LNCAP (cell line): ENCODE results near the gene QRFP.

Experiments used
- TF ChIP-seq, protein P1 (sequence below): fragments of 450-650 bp; IDR thresholded peaks from 2 replicates; pipeline ENCODE4 v1.5.1; 2017; ENCODE audit warnings: mild to moderate bottlenecking

The QRFP gene, protein sequence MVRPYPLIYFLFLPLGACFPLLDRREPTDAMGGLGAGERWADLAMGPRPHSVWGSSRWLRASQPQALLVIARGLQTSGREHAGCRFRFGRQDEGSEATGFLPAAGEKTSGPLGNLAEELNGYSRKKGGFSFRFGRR

DNA sequence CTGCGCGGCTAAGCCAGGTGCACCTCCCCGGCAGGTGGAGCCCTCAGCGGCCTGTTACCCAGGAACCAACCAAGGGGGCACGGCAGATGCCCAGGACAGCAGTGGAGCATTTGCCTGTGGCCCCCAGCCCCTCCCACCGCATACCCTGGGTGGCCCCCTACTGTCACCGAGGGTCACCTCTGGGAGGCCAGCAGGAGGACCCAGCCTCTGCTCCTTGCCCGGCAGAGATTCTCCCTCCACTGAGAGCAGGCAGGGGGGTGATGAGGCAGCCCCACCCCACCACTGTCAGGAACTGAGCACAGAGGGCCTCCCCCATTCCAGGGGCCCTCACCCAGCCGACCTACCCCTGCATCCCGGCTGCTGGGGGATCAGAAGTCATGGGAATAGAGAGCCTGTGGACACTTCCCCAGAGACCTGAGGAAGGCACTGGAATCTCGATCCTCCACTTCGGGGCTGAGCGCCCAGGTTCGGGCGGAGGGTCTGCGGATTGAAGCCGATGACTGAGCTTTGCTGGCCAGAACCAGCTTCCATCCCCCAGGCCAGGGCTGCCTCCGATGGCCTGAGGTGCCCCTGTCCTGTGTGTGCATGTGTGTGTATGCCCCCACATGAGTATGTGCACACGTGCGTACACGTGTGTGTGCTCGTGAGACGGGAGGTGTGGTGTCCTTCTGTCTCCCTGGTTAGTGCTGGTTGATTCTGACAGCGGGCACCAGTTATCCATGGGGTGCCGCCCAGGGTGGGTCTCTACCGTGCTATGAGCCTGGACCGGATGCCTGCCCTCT is at the start of gene QRFP:
QRFP (minus strand) TSS at position 580 of the 782 bp plus-strand sequence. CDS start 2,974 bp downstream, outside the sequence.
- TF ChIP-seq, protein P1, sequence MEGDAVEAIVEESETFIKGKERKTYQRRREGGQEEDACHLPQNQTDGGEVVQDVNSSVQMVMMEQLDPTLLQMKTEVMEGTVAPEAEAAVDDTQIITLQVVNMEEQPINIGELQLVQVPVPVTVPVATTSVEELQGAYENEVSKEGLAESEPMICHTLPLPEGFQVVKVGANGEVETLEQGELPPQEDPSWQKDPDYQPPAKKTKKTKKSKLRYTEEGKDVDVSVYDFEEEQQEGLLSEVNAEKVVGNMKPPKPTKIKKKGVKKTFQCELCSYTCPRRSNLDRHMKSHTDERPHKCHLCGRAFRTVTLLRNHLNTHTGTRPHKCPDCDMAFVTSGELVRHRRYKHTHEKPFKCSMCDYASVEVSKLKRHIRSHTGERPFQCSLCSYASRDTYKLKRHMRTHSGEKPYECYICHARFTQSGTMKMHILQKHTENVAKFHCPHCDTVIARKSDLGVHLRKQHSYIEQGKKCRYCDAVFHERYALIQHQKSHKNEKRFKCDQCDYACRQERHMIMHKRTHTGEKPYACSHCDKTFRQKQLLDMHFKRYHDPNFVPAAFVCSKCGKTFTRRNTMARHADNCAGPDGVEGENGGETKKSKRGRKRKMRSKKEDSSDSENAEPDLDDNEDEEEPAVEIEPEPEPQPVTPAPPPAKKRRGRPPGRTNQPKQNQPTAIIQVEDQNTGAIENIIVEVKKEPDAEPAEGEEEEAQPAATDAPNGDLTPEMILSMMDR = no peak

DNA sequence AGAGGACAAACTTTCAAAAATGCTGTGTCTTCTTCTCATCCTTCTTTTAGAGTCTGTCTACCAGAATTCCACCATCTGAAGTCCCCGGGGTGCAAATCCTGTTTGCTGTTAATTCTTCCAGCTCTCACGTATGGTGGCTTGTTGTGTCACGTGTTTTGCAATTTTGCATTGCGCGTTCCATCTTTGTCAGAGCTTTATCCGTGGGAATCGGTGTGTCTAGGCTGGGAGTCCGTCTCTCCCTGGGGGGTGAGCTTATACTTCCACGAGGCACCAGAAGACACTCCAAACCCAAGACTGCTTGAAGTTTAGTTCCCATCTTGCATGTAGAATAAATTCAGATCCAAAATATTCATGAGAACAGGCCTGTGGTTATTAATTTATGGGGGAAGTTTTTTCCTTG is 48.6 kb upstream of the QRFP start:
- TF ChIP-seq, protein P1 = no peak

DNA sequence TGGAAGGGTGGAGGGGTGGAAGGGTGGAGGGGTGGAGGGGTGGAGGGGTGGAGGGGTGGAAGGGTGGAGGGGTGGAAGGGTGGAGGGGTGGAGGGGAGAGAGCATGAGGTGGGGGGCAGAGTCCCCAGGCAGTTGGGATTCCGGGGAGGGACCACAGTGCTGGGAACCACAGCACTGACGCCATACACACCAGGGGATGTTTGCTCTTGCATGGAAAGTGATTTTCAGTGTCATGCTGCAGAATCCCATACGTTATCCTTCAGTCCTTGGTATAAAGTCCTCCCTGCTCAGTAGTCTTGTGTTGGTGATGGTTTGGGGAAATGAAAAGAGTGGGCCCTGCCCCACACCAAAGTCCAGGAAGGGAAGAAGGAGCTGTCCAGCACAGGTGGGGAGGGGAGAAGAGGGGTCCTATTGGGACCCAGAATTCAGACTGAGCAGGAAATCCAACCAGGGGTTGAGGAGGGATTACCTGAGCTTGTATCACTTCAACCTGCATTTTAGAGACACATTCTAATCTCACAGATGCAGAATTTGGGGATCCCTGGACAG is 48.0 kb upstream of the QRFP start:
- TF ChIP-seq, protein P1 = no peak

DNA sequence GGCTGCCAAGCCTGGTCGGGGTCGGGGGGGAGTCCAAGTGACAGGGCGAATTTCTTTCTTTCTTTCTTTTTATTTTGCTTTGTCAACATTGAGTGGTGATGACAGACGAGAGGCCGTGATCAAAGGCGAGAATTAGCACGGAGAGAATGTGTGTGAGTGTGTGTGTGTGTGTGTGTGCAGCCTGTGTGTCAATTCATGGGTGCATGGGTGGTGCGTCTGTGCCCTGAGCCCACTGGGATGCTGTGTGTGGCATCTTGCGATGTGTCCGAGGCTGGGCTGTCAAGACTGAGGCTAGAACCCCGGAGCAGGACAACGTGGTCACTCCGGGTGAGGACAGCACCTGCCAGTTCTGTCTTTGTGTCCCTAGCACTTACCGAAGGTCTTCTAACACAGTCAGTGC is 47.2 kb upstream of the QRFP start:
- TF ChIP-seq, protein P1 = no peak

DNA sequence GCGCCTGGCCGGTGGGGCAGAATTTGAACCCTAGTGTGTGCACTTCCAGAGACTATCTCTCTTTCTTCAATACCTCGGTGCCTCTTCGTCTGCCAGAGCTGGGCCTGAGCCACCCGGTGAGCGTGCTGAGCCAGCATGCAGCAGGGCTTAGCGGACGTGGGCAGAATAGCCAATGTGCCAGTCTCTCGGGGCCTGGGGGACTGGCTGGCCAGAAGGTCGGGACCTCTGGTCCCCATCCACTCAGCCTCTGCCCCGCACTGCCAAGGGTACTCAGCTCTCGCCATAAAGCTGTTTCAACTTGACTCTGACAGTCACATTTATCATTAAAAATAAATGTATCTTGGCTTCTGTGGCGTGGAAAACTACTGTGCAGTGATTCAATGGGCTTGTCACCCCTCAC is 46.6 kb upstream of the QRFP start:
- TF ChIP-seq, protein P1 = no peak

DNA sequence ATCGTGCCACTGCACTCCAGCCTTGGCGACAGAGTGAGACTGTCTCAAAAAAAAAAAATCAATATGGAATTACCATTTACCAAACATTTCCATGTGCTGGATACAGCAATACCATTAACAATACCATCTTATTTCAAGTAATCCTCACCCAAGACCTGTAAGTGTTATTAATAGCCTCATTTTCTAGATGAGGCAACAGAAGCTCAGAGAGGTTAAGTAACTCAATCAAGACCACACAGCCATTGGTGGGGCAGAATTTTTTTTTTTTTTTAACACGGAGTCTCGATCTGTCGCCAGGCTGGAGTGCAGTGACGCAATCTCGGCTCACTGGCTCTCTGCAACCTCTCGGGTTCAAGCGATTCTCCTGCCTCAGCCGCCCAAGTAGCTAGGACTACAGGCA is 46.1 kb upstream of the QRFP start:
- TF ChIP-seq, protein P1 = no peak

DNA sequence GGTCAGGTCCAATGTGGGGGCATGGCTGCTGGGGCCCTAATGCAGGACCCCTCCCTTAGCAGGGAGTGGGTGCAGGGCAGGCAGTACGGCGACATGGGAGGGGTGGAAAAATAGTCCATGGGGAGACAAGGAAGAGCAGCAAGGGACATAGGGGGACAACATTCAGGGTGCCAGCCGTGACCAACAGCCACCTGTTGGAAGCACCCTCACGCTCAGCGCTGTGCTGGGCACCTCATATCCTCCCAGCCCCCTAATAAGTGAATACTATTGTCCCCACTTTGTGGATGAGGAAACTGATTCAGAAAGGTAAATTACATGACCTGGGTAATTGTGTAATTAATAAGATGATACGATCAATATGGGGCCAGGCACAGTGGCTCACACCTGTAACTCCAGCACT is 45.5 kb upstream of the QRFP start:
- TF ChIP-seq, protein P1 = no peak
